ENCODE results near the gene SEMA5A. TPM values are rescaled to one million over a fixed set of nuclear protein-coding genes. Genes with fewer than 3 reads are reported as not detected.
A peak's percentile ranks its signal among the peaks of the same experiment; 100 is the strongest.

Gene SEMA5A
- total RNA-seq, 2 donors from 2014 or later: not detected

DNA sequence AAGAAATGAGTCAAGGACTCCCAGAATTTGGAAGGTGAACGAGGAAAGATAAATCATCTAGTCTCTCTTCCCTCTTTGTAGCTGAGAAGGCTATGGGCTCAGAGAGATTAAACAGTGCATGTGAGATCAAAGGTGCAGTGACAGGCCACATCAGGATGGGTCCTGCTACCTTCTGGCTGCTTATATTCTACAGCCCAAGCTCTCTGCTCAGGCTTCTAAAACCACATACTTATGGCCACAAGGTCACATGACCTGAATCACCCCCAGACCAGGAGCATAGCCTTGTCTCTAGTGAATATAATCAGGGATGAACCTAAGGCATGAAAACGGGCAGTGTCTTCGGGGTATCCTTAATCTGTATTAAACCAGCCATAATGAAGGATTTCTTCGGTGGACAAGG is 158.9 kb downstream of the SEMA5A start:
- Mint-ChIP-seq H3K27me3 (no peaks in the 10 kb centered on the region), H3K27ac (no peak overlapping the region), H3K9me3 (peaks cover 4% of the 10 kb centered on the region), H3K36me3 (ENCODE audit: low read depth) (no peaks in the 10 kb centered on the region), H3K4me1 (no peaks in the 10 kb centered on the region), H3K4me3 (no peak overlapping the region)
- ATAC-seq (replicated peaks): no peak

DNA sequence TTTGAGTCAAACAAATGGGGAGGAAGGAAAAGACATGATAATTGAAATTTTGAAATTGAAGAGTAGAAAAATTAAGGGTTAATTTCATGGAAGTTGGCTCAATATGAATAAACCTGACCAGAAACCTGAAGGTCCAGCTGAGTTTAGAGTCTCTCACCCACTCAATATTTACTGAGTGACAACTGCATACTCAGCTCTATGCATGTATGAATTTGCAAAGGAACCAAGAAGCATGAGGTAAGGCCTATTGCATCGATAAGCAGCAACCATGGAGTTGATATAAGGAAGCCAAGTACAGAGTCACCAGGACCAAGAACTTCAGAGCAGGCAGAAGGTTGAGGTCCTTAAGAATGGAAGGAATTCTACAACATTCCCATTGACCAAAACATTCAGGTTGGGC is 163.4 kb downstream of the SEMA5A start:
- no peaks in the 10 kb centered on the region for H3K36me3 Mint-ChIP-seq (ENCODE audit: low read depth)
- no peak overlapping the region for H3K27ac Mint-ChIP-seq
- H3K9me3 Mint-ChIP-seq: peaks cover 8% of the 10 kb centered on the region
- ATAC-seq (replicated peaks): no peak
- no peaks in the 10 kb centered on the region for H3K27me3 Mint-ChIP-seq
- no peaks in the 10 kb centered on the region for H3K4me1 Mint-ChIP-seq
- H3K4me3 Mint-ChIP-seq: no peak overlapping the region

DNA sequence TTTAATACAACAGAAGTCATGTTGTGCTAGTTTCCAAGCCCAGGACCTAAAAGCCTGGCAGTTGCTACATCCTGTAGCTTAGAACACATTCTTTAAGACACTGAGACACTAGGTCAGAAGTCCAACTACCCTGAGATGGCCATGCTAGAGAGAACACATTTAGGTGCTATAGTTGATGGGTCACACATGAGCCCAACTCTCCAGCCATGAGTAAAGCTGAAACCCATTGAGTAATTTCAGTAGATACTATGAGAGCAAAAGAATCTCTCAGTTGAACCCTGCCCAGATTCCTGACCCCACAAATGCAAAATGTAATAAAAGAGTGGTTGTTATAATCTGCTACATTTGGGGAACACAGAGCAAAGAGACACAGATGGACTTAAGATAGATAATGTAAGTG is 164.4 kb downstream of the SEMA5A start:
- no peak for ATAC-seq (replicated peaks)
- Mint-ChIP-seq H3K4me1 (no peaks in the 10 kb centered on the region), H3K4me3 (no peak overlapping the region), H3K36me3 (ENCODE audit: low read depth) (no peaks in the 10 kb centered on the region), H3K27me3 (no peaks in the 10 kb centered on the region), H3K27ac (no peak overlapping the region), H3K9me3 (peaks cover 11% of the 10 kb centered on the region)

DNA sequence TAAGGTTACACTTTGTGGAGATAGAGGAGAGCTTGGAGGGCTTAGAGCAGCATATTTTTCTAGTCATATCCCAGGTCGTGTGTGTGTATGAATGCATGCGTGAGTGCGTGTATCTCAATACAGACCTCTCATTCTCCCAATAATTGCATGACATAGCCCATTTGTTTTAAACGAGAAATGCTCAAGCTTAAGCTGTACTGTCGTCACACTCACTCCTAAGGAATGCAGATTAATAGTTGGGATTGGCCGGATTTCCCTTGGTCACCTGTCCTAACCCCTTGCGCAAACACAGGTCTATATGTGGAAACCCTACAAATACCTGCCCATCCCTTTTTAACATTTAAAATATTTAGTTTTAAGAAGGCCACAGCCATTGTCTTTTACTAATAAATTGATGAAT is 165.8 kb downstream of the SEMA5A start:
- no peaks in the 10 kb centered on the region for H3K36me3 Mint-ChIP-seq (ENCODE audit: low read depth)
- no peak overlapping the region for H3K27ac Mint-ChIP-seq
- no peaks in the 10 kb centered on the region for H3K4me1 Mint-ChIP-seq
- H3K4me3 Mint-ChIP-seq: no peak overlapping the region
- H3K9me3 Mint-ChIP-seq: peaks cover 19% of the 10 kb centered on the region
- no peak for ATAC-seq (replicated peaks)
- H3K27me3 Mint-ChIP-seq: no peaks in the 10 kb centered on the region

DNA sequence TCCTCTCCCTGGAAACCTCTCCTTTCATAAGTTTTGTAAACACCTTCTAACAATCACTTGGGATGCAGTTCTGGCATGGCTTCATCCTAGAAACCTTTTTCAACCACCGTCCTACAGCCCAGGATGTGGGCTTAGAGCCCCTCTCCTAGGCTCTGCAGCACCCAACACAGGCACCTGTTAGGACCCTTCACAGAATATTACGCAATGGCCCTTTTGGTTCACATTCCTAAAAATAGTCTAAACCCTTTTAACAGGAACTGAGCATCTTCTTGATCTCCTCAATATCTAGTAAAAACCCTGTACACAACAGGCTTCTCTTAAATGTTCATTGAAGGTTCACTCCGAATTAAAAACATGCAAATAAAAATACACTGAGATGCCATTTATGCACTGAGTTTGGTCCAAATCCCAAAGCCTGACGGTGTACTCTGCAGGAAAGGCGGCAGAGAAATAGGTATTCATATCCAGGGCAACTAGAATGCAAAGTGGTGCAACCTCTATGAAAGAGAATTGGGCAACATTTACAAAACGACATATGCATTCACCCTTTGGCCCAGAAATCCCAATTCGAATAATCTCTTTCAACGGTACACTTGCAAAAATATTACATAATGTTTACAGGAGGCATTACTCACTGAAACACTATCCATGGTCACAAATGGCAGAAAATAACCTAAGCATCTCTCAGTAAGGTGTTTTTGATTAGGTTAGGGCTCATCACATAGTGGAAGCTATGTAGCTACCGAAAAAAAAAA is 169.3 kb downstream of the SEMA5A start:
- no peak for ATAC-seq (replicated peaks)
- Mint-ChIP-seq H3K36me3 (ENCODE audit: low read depth) (no peaks in the 10 kb centered on the region), H3K4me3 (no peak overlapping the region), H3K27me3 (no peaks in the 10 kb centered on the region), H3K27ac (no peak overlapping the region), H3K9me3 (peaks cover 21% of the 10 kb centered on the region), H3K4me1 (no peaks in the 10 kb centered on the region)

DNA sequence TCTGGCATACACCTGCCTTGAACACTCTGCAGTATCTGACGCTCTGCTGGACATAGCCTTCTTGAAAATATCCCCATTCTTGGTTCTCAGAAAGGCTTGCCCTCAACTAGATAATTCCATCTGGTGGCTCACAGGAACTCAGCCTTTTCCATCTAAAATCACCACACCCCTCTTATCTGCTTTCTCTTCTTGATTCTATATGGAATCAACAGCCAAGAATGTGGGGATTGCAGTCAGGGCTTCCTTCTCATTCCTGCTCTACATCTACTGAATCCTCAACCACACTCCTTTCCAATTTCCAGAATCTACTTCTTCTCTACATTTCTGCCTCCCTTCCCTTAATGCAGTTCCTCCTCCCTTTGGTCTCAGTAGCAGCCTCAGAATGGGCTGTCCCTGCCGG is 170.1 kb downstream of the SEMA5A start:
- no peaks in the 10 kb centered on the region for H3K36me3 Mint-ChIP-seq (ENCODE audit: low read depth)
- no peak for ATAC-seq (replicated peaks)
- no peaks in the 10 kb centered on the region for H3K4me1 Mint-ChIP-seq
- H3K4me3 Mint-ChIP-seq: no peak overlapping the region
- H3K27me3 Mint-ChIP-seq: no peaks in the 10 kb centered on the region
- H3K27ac Mint-ChIP-seq: no peak overlapping the region
- peaks cover 18% of the 10 kb centered on the region for H3K9me3 Mint-ChIP-seq

DNA sequence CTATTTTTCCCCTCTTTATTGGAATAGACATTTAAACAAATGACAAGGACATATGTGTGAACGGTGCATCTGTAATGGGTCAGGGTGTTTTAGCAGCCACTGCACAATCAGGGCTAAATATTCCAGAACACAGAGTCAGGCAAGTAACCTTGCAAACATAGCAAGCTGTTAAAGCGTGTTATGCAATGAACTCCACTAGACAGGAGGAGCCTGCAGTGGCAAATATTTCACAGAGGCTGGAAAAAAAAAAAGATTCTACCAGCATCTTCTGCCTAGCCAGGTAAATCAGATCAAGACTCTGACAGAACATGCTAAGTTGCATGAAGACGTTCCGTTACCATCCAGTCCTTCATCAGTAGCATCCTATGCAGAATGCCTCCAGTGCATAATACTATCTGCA is 171.8 kb downstream of the SEMA5A start:
- Mint-ChIP-seq H3K9me3 (peaks cover 27% of the 10 kb centered on the region), H3K4me1 (no peaks in the 10 kb centered on the region), H3K36me3 (ENCODE audit: low read depth) (no peaks in the 10 kb centered on the region), H3K27ac (no peak overlapping the region), H3K4me3 (no peak overlapping the region), H3K27me3 (no peaks in the 10 kb centered on the region)
- no peak for ATAC-seq (replicated peaks)

DNA sequence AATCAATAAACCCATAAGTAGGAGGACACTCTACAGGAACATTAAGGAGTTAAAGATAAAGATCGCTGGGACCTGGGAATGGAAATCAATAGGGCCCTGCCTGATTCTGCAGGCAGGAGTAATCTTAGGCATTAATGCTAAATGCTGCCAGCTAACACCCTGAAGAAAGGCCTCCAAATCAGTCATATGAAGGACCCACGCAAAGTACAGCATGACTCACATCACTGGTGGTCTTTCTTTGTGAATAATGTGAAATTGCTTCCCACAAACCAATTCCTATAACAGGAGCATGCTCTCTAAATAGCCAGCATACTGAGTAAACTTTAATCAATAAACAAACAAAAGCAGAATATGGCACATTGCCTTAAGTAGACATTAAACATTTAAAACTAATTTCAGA is 172.3 kb downstream of the SEMA5A start:
- H3K4me1 Mint-ChIP-seq: no peaks in the 10 kb centered on the region
- no peak overlapping the region for H3K4me3 Mint-ChIP-seq
- no peaks in the 10 kb centered on the region for H3K27me3 Mint-ChIP-seq
- H3K9me3 Mint-ChIP-seq: peaks cover 27% of the 10 kb centered on the region
- no peak for ATAC-seq (replicated peaks)
- H3K36me3 Mint-ChIP-seq (ENCODE audit: low read depth): no peaks in the 10 kb centered on the region
- no peak overlapping the region for H3K27ac Mint-ChIP-seq

DNA sequence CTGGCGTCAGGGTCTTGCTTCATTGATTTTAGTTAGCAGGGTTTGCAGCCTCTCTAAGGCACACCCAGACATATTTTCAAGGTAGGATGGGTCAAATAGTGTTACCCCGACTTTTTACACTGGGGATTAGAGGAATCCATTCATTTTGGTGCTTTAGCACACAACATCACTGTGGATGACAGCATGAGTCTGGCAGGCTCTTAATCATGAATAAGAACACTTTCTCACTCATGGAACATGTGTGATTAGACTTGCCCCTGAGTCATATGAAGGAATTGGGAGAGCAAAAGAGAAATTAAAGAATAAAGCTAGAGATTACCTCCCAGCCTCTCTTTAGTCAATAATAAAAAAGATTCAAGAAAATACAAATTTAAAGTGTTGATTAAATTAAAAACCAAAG is 175.6 kb downstream of the SEMA5A start:
- H3K27ac Mint-ChIP-seq: no peak overlapping the region
- no peaks in the 10 kb centered on the region for H3K4me1 Mint-ChIP-seq
- ATAC-seq (replicated peaks): no peak
- no peaks in the 10 kb centered on the region for H3K36me3 Mint-ChIP-seq (ENCODE audit: low read depth)
- H3K27me3 Mint-ChIP-seq: no peaks in the 10 kb centered on the region
- H3K4me3 Mint-ChIP-seq: no peak overlapping the region
- peaks cover 16% of the 10 kb centered on the region for H3K9me3 Mint-ChIP-seq

DNA sequence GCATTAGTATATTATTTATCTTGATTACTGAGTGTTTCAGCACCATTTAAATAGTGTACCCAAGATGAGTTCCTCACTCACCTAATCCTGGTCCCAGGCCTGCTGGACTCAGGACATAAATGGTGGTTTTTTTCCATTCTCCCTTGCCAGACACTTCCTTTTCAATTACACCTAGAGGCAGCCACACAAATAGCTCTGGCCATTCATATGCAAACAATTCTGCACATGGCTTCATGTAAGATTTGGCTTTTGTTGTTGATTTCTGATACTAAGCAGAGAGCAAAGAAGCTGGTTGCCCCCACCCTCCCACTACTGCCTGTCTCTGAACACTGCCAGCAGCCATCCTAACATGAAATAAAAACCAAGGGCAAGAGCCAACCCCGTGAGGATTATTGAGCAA is 180.4 kb downstream of the SEMA5A start:
- Mint-ChIP-seq H3K27me3 (no peaks in the 10 kb centered on the region), H3K9me3 (peaks cover 14% of the 10 kb centered on the region)

DNA sequence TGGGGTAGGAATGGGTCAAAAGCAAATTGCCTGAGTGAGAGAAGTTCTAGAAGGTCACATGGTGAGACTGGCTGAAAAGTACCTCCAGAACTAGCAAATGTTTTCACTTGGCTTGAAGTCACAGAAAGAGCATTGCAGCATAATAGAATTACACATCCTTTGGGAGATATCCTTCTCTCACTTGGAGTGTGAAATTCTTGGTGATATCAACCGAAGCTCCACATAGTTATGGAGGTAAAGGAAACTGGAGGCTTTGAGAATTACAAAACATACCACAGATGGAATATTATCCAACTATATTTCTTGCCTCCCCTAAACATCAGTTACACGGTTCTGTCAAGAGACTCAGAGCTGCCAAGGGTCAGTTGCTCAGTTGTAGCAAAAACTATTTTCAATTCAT is 182.4 kb downstream of the SEMA5A start:
- no peaks in the 10 kb centered on the region for H3K27me3 Mint-ChIP-seq
- H3K4me3 Mint-ChIP-seq: no peak overlapping the region
- H3K4me1 Mint-ChIP-seq: no peaks in the 10 kb centered on the region
- no peak overlapping the region for H3K27ac Mint-ChIP-seq
- peaks cover 4% of the 10 kb centered on the region for H3K9me3 Mint-ChIP-seq
- ATAC-seq (replicated peaks): no peak
- no peaks in the 10 kb centered on the region for H3K36me3 Mint-ChIP-seq (ENCODE audit: low read depth)

More for the DNA sequence above, 180.4 kb downstream of the SEMA5A start:
- Mint-ChIP-seq H3K4me1 (no peaks in the 10 kb centered on the region), H3K4me3 (no peak overlapping the region), H3K27ac (no peak overlapping the region), H3K36me3 (ENCODE audit: low read depth) (no peaks in the 10 kb centered on the region)
- ATAC-seq (replicated peaks): no peak

DNA sequence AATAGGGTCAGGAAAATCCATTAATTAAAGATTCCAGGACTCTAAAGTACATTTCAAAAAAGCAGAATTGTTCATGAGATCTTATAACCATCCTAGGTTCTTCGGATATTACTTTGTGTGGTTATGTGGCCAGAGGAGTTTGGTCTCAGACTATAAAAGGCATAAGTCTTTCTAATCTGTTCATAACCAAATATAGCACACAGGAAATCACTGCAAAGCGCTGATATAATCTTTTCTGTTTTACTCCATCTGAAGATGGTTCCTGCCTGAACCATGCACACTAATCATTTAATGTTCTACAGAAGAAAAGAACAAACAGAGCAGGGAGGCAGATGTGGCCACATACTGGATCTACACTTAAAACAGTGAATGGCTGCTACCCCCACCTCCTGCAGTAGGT is 182.8 kb downstream of the SEMA5A start:
- peak; percentile 19 for ATAC-seq (replicated peaks)
- no peak overlapping the region for H3K27ac Mint-ChIP-seq
- peaks cover 8% of the 10 kb centered on the region for H3K9me3 Mint-ChIP-seq
- no peaks in the 10 kb centered on the region for H3K27me3 Mint-ChIP-seq
- H3K4me3 Mint-ChIP-seq: no peak overlapping the region
- no peaks in the 10 kb centered on the region for H3K36me3 Mint-ChIP-seq (ENCODE audit: low read depth)
- no peaks in the 10 kb centered on the region for H3K4me1 Mint-ChIP-seq

DNA sequence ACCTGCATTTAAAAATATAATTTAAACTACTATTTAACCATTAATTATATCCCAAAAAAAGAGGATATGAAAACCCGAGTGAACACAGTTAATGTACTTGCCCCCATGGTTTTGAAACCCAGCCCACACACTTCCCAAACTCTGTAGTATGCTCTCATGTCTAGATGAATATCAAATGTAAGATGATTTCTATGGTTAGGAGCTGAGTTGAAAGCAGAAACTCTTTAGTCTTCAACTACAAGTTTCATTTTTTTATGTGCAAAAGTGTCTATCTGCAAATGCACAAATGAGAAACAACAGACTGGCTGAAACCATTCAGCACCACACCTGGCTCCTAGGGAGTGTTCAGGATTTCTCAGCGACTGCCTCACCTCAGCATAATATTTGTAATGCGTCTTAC is 183.3 kb downstream of the SEMA5A start:
- no peaks in the 10 kb centered on the region for H3K27me3 Mint-ChIP-seq
- H3K9me3 Mint-ChIP-seq: peaks cover 11% of the 10 kb centered on the region
- no peaks in the 10 kb centered on the region for H3K36me3 Mint-ChIP-seq (ENCODE audit: low read depth)
- peak; percentile 9 for ATAC-seq (replicated peaks)
- no peak overlapping the region for H3K4me3 Mint-ChIP-seq
- no peak overlapping the region for H3K27ac Mint-ChIP-seq
- no peaks in the 10 kb centered on the region for H3K4me1 Mint-ChIP-seq

DNA sequence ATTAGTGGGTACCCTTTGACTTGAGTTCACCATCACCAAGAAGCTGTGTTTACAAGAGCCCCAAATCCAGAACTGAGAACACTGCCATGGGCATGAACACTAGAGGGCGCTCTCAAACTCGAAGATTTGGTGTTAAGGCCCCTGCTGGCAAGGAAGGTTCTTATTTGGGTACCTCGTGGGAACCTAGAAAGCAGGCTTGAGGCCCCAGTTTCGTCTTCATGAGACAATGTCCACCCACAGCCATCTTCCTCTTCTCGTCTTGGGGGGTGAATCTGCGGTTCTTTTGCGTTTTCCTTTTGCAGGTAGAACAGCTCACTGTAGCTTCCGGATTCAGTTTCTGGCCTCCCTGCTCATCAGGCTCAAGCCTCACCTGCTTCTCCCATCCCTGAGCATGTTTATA is 184.0 kb downstream of the SEMA5A start:
- Mint-ChIP-seq H3K4me3 (no peak overlapping the region), H3K9me3 (peaks cover 11% of the 10 kb centered on the region), H3K36me3 (ENCODE audit: low read depth) (no peaks in the 10 kb centered on the region), H3K4me1 (no peaks in the 10 kb centered on the region), H3K27me3 (no peaks in the 10 kb centered on the region), H3K27ac (no peak overlapping the region)
- peak; percentile 31 for ATAC-seq (replicated peaks)

DNA sequence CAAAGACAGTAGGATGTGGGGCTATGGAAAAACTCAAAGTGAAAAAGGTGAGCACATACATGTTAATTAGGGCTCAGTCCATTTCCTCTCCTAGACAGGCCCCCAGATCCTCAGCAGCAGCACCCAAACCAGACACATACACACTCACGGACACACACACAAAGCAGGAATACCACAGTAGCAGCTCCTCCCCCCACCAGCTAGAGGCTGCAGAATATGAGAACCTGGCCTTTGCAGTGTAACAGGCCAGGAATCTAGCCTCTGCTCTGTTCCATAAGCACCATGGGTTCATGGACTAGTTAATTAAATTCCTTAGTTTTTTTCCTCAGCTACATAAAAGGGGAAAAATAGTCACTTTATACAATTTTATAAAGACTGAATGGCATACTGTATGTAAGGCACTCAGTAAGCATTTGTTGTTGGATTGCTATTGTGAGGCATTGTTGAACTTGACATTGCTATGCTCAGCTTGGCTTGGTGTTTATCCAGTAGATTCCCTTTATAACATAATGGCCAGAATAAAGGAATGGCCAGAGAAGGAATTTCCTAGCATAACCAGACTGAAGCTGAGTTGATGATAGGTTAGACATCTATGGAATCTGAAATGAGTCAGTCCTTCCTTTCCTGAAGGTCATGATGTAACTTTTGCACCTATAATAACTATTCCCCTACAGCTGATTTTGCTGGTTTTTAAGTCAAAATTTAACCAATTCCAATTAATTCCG is 186.8 kb downstream of the SEMA5A start:
- no peak for ATAC-seq (replicated peaks)
- Mint-ChIP-seq H3K27ac (no peak overlapping the region), H3K4me1 (no peaks in the 10 kb centered on the region), H3K36me3 (ENCODE audit: low read depth) (no peaks in the 10 kb centered on the region), H3K9me3 (peaks cover 15% of the 10 kb centered on the region), H3K4me3 (no peak overlapping the region), H3K27me3 (no peaks in the 10 kb centered on the region)

Measured in activated T-helper 17 cell treated with anti-CD3 and anti-CD28 coated beads, Interleukin-2, amount 50 U/mL, for 72 hours (primary cell).